GM19372 (cell line): ENCODE measurements around the gene ADNP2.

Experiments used
- ATAC-seq: cut with Tn5 transposase; IDR thresholded peaks from one replicate; pipeline ENCODE4 v1.9.1; 2021; ENCODE audit warnings: mild to moderate bottlenecking, low read depth, moderate library complexity; ENCODE audit not compliant: unreplicated experiment

ADNP2 gene

DNA sequence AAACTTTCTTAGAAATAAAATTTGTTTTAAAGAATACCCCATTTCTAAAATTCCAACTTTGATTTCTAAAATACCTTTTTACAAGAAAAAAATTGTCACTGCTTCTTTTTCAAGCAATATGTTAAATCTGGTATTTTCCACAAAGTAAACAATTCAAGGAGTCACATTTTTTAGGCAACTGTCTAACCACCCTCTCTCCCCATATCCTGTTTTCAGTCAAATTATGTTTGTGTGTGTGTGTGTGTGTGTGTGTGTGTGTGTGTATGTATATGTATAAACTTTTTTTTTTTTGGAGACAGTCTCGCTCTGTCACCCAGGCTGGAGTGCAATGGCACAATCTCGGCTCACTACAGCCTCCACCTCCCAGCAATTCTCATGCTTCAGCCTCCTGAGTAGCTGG is 59.3 kb downstream of the ADNP2 start:
- no peak for ATAC-seq

- ATAC-seq, result no peak
These were observed 59.9 kb downstream of the ADNP2 start for GRCh38 chr18:80168982-80169381.

DNA sequence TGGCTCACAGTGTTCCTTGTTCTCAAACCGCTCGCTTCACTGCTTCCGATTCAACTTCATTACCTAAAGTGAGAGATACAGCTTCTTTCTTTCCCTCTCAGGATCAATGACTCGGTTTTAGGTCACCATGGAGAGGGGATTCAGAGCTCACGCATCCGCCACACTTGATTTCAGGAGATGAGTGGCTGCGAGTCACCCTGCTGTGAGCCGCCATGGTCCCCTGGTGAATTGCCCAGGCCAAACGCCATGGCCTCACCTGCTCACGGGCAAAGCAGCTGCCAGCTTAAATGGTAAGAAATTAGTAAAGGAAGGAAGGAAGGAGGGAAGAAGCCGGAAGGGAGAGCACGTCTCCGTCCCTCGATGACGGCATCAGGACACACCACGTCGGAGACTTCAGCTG is 60.5 kb downstream of the ADNP2 start:
- no peak for ATAC-seq

DNA sequence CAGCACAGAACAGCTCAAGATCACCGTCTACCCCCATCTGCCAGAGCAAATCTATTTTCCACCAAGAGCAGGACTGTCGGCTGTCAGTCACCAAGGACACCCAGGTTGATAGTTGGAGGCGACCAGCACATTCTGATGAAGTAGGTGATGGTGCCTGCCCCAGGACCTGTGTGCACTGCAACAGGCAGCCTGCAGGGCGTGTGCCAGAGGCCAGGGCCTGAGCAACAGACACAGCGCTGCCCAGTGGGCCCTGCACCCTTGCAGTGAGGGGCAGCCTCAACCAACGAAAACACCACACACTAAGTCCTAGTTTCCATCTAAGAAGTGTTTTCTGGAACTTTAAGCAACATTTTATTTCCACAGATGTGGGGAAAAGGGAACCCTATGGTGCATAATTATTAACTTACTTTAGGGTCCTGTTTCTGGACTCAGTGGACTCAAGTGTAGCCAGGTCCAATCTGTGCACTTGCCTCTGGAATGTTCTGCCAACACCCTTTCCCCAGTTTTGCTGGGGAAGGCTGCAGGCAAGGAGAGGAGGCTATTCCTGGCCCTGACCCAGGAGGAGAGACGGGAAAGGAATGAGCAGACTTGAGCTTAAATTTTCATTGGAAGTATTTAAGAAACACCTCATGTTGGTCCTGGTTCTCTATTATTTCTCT is 61.5 kb downstream of the ADNP2 start:
- ATAC-seq, result no peak

DNA sequence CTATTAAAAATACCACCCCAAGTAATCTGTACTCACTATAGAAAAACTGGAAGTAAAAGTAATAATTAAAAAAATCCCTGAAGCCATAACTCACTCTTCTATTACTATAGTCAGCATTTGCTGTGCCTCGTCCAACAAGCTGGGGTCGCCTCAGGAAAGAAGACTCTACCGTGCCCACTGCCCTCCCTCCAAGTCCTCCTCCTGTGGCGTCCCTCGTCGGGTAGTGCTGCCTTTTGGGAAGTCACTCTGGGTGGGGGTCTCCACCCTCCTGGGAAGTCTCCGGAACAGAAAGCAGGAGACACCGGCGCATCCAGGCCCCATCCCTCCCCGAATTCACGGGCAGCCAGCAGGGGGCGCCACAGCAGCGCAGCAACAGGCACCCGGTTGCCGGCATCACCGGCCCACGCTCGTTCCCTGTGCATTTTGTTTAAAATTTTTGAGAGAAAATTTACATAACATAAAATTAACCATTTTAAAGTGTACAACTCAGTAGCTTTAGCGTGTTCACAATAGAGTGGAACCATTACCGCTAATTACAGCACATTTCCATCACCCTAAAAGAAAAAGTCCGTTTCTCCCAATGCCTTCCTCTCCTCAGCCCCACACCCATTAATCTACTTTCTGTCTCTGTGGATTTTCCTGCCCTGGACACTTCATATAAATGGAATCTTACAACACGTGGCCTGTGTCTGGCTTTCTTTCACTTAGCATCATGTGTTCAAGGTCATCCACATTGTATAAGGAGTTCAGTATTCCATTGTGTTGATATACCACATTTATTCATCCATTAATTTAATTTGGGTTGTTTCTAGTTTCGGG is 62.2 kb downstream of the ADNP2 start:
- ATAC-seq, result no peak

GRCh38 chr18:80172056-80172455 is 63.0 kb downstream of the ADNP2 start:
- no peak for ATAC-seq

- no peak for ATAC-seq
These were observed 64.0 kb downstream of the ADNP2 start for GRCh38 chr18:80173060-80173459.

GRCh38 chr18:80175451-80176204 is 66.6 kb downstream of the ADNP2 start:
- no peak for ATAC-seq

- ATAC-seq, result no peak
These were observed 67.4 kb downstream of the ADNP2 start for GRCh38 chr18:80176334-80177073.

DNA sequence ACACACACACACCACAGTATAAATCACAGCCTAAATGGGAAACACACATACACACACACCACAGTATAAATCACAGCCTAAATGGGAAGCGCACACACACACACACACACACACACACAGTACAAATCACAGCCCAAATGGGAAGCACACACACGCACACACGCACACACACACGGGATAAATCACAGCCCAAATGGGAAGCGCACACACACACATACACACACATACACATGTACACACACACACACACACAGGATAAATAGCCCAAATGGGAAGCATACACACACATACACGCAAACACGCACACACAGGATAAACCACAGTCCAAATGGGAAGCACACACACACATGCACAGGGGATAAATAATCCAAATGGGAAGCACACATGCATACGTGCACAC is 68.1 kb downstream of the ADNP2 start:
- ATAC-seq, result no peak

DNA sequence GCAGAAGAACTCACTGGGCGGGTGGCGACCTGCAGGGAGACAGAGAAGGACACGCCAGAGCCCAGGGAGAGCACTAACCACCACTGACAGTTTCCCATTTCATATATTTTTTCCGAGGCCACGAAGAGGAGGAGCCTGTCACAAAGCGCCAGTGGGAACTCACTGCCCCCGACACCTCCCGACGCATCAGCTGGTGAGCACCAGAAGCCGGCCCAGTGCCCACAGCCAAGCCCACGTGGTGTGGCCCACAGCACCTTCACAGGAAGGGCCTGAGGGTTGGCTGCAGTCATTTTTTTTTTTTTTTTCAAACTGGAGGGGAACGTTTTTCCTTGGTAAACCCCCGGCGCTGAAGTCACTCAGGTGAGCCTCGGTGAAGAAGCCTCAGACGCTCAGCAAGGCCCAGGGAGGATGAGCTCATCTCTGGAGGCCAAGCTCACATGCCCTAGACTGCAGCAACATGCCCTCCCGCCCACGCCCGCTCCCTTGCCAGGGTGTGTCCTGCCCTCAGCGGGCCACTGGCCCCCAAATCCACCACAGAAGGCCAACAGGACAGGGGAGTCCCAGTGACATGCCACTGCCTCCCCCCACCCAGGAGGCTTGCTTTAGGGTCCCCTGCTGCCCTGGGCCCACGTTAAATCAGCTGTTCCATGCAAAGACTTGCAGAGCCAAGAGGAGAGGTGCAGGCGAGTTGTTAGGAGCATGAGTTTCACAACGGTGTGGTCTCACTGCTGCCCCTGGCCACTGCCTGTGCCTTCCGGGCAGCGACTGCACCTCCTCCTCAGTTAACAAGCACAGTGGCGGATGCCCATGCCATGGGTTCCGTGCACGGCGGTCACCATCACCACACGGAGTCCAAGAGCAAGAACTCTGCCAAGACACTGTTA is 70.1 kb downstream of the ADNP2 start:
- no peak for ATAC-seq

DNA sequence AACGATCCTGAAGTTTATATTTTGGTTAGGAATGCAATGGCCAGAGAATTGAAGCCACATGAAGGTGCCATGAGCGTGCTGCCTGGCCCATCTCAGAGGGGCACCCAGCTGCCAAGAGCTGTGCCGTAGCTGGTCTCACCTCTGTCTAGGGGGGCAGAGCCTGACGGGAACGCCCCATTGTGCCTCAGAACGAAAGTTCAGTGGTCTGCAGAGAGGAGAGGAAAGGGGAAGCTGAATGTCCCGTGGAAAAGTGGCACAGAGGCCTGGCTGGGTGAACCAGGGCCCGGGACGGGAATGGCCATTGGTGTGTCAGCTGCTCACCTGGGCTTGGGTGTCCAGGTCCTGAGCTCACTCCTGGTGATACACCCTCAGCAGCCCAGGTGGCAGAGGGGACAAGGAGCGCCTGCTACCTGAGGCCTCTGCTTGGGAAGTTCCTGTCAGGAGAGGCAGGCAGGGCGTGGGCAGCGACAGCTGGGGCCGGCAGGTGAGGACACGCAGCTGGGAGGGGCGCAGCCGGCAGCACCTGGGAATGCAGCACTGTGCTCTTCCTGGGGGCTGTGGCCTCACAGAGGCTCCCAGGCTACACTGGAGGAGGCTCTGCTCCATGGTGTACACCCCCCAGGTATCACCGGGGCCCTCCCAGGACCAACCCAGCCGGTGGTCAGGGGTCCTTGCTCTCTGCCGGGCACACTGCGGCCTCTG is 70.9 kb downstream of the ADNP2 start:
- no peak for ATAC-seq

GRCh38 chr18:80180778-80181564 is 71.9 kb downstream of the ADNP2 start:
- ATAC-seq, result no peak

DNA sequence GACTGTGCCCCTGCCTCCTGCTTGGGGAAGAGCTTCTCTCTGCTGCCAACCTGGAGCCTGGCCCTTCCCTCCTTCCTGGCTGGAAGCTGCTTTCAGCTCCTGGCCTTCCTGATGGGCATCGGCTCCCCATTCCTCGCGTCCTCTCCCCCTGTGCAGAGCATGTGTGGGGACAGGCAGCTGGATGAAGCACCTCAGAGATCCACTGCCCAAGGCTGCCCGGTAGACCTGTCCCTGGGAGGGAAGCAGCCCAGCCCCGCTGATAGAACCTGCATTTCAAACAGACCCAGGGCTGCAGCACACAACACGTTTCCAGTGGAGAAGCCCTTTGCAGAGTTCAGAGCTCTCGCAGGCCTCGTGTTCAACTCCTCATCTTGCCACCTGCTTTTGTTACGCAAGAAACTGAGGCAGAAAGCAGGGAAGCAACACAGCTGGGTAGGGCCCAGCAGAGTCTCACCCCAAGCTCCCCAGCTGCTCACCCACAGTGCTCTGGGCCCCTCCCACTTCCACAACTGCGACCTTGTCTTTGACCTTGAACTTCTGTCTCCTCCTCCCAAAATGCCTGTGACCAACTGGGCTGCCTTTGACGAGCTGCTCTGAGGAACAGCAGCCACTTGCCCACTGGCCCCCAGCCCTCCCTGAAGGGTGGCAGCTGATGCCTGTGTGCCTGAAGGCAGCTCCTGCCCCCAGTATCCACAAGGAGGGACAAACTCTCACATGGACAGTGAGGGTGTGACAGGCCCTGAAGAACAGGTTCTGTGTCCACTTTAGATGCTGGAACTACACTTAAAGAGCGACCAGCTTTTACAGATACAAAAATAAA is 72.8 kb downstream of the ADNP2 start:
- ATAC-seq, result no peak

DNA sequence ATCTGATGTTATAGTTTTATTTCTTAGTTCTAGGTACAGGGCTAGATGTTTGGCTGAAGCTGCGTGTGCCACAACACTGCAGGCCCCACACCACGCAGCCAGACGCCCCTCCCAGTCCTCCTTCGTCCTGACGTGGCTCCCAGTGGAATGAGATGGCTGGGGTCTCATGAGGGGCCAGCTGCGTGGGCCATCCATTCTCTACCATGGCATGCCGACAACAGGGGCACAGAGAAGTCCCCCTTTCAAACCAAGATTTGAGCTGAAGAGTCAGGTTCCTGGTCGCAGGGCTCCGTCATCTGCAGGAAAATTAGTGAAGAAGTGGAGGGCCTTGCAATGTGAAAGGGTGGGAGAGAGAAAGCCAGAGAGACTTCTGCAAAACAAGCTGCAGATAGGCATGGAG is 73.8 kb downstream of the ADNP2 start:
- no peak for ATAC-seq

- no peak for ATAC-seq
These were observed 74.4 kb downstream of the ADNP2 start for GRCh38 chr18:80183273-80184050.

DNA sequence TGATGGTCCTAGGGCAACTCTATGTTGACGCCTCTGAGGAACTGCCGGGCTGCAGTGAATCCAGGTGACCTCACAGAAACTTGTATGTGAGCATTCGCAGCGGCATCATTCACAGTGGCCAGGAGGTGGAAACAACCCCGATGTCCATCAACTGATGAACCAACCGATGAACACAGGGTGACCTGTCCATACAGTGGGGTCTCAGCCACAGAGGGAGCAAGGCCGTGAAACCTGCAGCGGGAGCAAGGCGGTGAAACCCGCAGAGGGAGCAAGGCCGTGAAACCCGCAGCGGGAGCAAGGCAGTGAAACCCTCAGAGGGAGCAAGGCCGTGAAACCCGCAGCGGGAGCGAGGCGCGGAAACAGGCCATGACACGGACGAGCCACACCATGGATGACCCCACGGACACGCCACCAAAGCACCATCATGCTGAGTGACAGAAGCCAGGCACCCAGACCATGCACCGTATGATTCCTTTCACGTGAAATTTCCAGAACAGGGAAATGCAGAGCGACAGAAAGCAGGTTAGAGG is 75.2 kb downstream of the ADNP2 start:
- ATAC-seq, result no peak
